Mucosa of descending colon (tissue), 3 donors: ENCODE measurements around the gene ZNF626. TPM values are rescaled to one million over a fixed set of nuclear protein-coding genes. Genes with fewer than 3 reads are reported as not detected.

Experiments used
- ATAC-seq: fragments of 200-7000 bp; cut with Tn5 transposase; one replicate; pipeline ENCODE4 v1.9.1; 2020; ENCODE audit warnings: mild to moderate bottlenecking, moderate library complexity
- DNase-seq, 3 donors: peaks; one replicate each; pipeline ENCODE4 v3.0.0-alpha.2; 2020
- H3K36me3 ChIP-seq: fragments of 200-600 bp; one replicate; pipeline ENCODE4 v1.8.0; 2021; ENCODE audit warnings: low read depth, mild to moderate bottlenecking
- H3K4me1 ChIP-seq: fragments of 200-600 bp; one replicate; pipeline ENCODE4 v1.8.0; 2021; ENCODE audit warnings: low read depth, mild to moderate bottlenecking
- H3K4me3 ChIP-seq: fragments of 200-600 bp; one replicate; pipeline ENCODE4 v1.8.0; 2021; ENCODE audit warnings: mild to moderate bottlenecking
- H3K9me3 ChIP-seq: fragments of 200-600 bp; one replicate; pipeline ENCODE4 v1.8.0; 2021; ENCODE audit warnings: mild to moderate bottlenecking
- CTCF ChIP-seq: fragments of 200-600 bp; IDR thresholded peaks from one replicate; pipeline ENCODE4 v1.8.0; 2022; ENCODE audit warnings: antibody characterized with exemption, mild to moderate bottlenecking
- intact Hi-C, 2 donors: fragments of 100-400 bp; cut with DNase I in 1 of 2; cut with micrococcal nuclease in 1 of 2; formaldehyde crosslinking; loops; one replicate each; pipeline versions ENCODE4 v1.11.0 to v1.11.1; 2022; cut with DNase I, micrococcal nuclease
- total RNA-seq, 3 donors: library from RNA; stranded (reverse); fragmentation: NEBNext Ultra II Directional in 2 of 3; extraction: Animal tissue kit (Norgen Biotek cat#: 25700) in 2 of 3; gene quantifications; one replicate each; pipeline versions ENCODE4 v1.2.1 to v1.2.4, GENCODE V29; 2021 to 2023
- donor health status: DM: no; HTN: no; CAD: no; lungs with moderate emphysema.
- donor health status: DM: no; HTN: no; CAD: no.
- donor health status: DM: no; HTN: yes; CAD: no.

The ZNF626 gene
- total RNA-seq, 3 donors from 2014 or later = 1.3 to 12.2 (median 4.4) TPM

DNA sequence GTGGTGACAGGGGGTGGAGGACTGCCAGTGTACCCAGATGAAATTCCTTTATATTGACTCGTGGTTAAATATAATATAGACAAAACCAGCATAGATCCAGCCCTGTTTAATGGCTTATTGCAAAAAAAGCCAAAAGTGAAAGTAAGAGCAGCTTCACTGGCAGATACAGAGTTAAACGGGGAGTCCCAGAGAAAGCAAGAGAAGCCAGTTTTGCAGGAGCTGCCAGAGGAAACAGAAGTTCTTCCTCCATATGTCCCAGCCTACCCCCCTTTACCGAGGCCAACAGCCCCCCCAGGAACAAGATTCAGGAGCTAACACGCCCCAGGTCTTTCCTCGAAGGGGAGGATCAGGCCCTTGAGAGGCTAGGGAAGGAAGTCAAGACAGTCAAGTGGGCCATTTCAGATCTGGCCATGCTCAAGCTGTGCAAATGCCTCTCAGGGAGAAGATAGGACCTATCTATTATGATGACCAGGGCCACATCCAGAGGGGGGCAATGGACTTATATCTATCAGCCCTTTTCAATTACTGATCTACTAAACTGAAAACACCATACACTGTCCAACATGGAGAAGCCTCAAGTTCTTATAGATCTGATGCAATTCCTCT, 48.6 kb downstream of the ZNF626 start:
- no peak for TF ChIP-seq CTCF
- no peaks in the 10 kb centered on the region for H3K36me3 ChIP-seq
- intact Hi-C loops = no loop called here
- ATAC-seq (no peak), DNase-seq (no peak)
- H3K9me3 ChIP-seq = peaks cover 66% of the 10 kb centered on the region
- H3K4me1 ChIP-seq = no peaks in the 10 kb centered on the region
- no peak overlapping the region for H3K4me3 ChIP-seq

GRCh38 chr19:20611866-20612265, 49.5 kb downstream of the ZNF626 start:
- intact Hi-C loops = no loop called here
- peaks cover 66% of the 10 kb centered on the region for H3K9me3 ChIP-seq
- no peaks in the 10 kb centered on the region for H3K36me3 ChIP-seq
- no peak overlapping the region for H3K4me3 ChIP-seq
- H3K4me1 ChIP-seq = no peaks in the 10 kb centered on the region
- DNase-seq = no peak
- TF ChIP-seq CTCF = no peak
- ATAC-seq = no peak

GRCh38 chr19:20607943-20608342, 53.4 kb downstream of the ZNF626 start:
- intact Hi-C loops = no loop called here
- H3K9me3 ChIP-seq = peaks cover 72% of the 10 kb centered on the region
- no peak for TF ChIP-seq CTCF
- H3K4me3 ChIP-seq = no peak overlapping the region
- ATAC-seq (no peak), DNase-seq (no peak)
- H3K4me1 ChIP-seq = no peaks in the 10 kb centered on the region
- H3K36me3 ChIP-seq = no peaks in the 10 kb centered on the region

Other genes starting within 250 kb of the ZNF626 start
- 10 to 100 TPM in 2 of 3 donors, 1 to 10 TPM in 1; 9.5 to 16.0 (median 11.2) TPM for gene ZNF737, start 95.8 kb downstream of the ZNF626 start, total RNA-seq
- gene ZNF66, start 114.7 kb upstream of the ZNF626 start, total RNA-seq = 1 to 10 TPM; 5.1 to 6.2 (median 5.7) TPM